Suprapubic skin (tissue), 4 donors: ENCODE results near the gene GCSH. TPM values are rescaled to one million over a fixed set of nuclear protein-coding genes. Genes with fewer than 3 reads are reported as not detected.
A peak's percentile ranks its signal among the peaks of the same experiment; 100 is the strongest.

Source experiments
- DNase-seq, 2 donors: peaks; one replicate each; pipeline ENCODE4 v3.0.0-alpha.2; 2019; ENCODE audit warnings: low spot score in 2 of 2
- H3K27ac ChIP-seq: fragments of 200-600 bp; sonication (generic); one replicate; pipeline ENCODE4 v1.5.1; 2019
- H3K27me3 ChIP-seq: fragments of 200-600 bp; sonication (generic); one replicate; pipeline ENCODE4 v1.5.1; 2019
- H3K36me3 ChIP-seq: fragments of 200-600 bp; sonication (generic); one replicate; pipeline ENCODE4 v1.5.1; 2019
- H3K4me1 ChIP-seq: fragments of 200-600 bp; sonication (generic); one replicate; pipeline ENCODE4 v1.5.1; 2019
- H3K4me3 ChIP-seq: fragments of 200-600 bp; sonication (generic); one replicate; pipeline ENCODE4 v1.5.1; 2019; ENCODE audit warnings: mild to moderate bottlenecking
- H3K9me3 ChIP-seq: fragments of 200-600 bp; sonication (generic); one replicate; pipeline ENCODE4 v1.5.1; 2019
- EP300 ChIP-seq: sonication (generic); formaldehyde crosslinking; IDR thresholded peaks from one replicate; pipeline ENCODE4 v1.6.1; 2017; ENCODE audit warnings: antibody characterized with exemption
- POLR2A ChIP-seq, 2 donors: fragments of 450-650 bp; IDR thresholded peaks; one replicate each; pipeline ENCODE4 v1.6.1; 2017; ENCODE audit warnings: antibody characterized with exemption in 2 of 2, mild to moderate bottlenecking in 2 of 2, moderate library complexity in 2 of 2
- POLR2AphosphoS5 ChIP-seq, 3 donors: sonication (generic); formaldehyde crosslinking; IDR thresholded peaks; one replicate each; pipeline ENCODE4 v1.6.1; 2017; ENCODE audit warnings: antibody characterized with exemption in 3 of 3
- WGBS: methylation state at CpG from one replicate; pipeline ENCODE4 v1.1.5; 2018; 5-methylcytosine and 5-hydroxymethylcytosine counted together
- total RNA-seq, 4 donors: library from RNA; depleted of rRNA; stranded (reverse); fragments of >200 nt; gene quantifications; one replicate each; pipeline ENCODE4 v1.1.0, GENCODE V29; 2016
- TF ChIP-seq, protein P1 (sequence below), 2 donors: fragments of 200-600 bp in 1 of 2; fragments of 450-650 bp in 1 of 2; sonication (generic) in 1 of 2; IDR thresholded peaks; one replicate each; pipeline ENCODE4 v1.5.1; 2016 to 2019; ENCODE audit warnings: antibody characterized with exemption in 2 of 2, mild to moderate bottlenecking in 1 of 2, moderate library complexity in 1 of 2

GCSH gene
- total RNA-seq, 4 donors from 2014 or later = 4.7 to 16.6 (median 10.2) TPM

GRCh38 chr16:81076566-81077075 is 19.6 kb downstream of the GCSH start:
- peak; percentile 92 for DNase-seq
- H3K9me3 ChIP-seq = no peaks in the 10 kb centered on the region
- H3K36me3 ChIP-seq = no peaks in the 10 kb centered on the region
- WGBS = under 1% methylated on average over 27 of the region's 27 CpGs
- H3K4me3 ChIP-seq = peak overlapping the region; percentile 71
- TF ChIP-seq POLR2AphosphoS5 (IDR thresholded peaks at IDR 0.05) (no peak), EP300 (no peak), POLR2A (IDR thresholded peaks at IDR 0.05) (no peak)
- TF ChIP-seq, protein P1, sequence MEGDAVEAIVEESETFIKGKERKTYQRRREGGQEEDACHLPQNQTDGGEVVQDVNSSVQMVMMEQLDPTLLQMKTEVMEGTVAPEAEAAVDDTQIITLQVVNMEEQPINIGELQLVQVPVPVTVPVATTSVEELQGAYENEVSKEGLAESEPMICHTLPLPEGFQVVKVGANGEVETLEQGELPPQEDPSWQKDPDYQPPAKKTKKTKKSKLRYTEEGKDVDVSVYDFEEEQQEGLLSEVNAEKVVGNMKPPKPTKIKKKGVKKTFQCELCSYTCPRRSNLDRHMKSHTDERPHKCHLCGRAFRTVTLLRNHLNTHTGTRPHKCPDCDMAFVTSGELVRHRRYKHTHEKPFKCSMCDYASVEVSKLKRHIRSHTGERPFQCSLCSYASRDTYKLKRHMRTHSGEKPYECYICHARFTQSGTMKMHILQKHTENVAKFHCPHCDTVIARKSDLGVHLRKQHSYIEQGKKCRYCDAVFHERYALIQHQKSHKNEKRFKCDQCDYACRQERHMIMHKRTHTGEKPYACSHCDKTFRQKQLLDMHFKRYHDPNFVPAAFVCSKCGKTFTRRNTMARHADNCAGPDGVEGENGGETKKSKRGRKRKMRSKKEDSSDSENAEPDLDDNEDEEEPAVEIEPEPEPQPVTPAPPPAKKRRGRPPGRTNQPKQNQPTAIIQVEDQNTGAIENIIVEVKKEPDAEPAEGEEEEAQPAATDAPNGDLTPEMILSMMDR (IDR thresholded peaks at IDR 0.05) = no peak
- peak overlapping the region; percentile 90 for H3K27ac ChIP-seq
- H3K27me3 ChIP-seq = no peaks in the 10 kb centered on the region
- peaks cover 8% of the 10 kb centered on the region for H3K4me1 ChIP-seq

- H3K4me3 ChIP-seq = no peak overlapping the region
- DNase-seq = no peak
- 59% methylated on average over 5 of the region's 5 CpGs for WGBS
- H3K4me1 ChIP-seq = peaks cover 8% of the 10 kb centered on the region
- TF ChIP-seq, protein P1 (IDR thresholded peaks at IDR 0.05) = no peak
- TF ChIP-seq POLR2A (IDR thresholded peaks at IDR 0.05) (no peak), POLR2AphosphoS5 (IDR thresholded peaks at IDR 0.05) (no peak), EP300 (no peak)
- no peaks in the 10 kb centered on the region for H3K27me3 ChIP-seq
- H3K9me3 ChIP-seq = no peaks in the 10 kb centered on the region
- no peak overlapping the region for H3K27ac ChIP-seq
- H3K36me3 ChIP-seq = no peaks in the 10 kb centered on the region
Observed at GRCh38 chr16:81073560-81074330, 22.4 kb downstream of the GCSH start.

DNA sequence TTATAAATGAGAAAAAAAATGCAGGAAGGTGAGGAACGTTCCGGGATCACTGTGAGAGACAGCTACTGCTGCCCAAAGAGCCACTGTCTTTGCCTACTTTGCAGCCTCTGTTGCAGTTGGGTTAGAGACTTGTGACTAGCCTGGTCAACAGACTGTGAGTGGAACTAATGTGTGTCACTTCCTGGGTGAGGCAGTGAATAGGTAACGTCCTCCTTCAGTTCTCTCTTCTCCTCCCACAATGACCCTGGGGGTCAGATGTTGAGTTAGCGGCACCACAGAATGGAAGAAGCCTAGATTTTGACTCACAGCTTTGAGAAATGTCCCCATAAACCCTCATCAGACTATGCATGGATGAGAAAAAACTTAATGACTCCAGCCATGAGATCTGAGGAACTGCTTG is 24.4 kb downstream of the GCSH start:
- WGBS = 79% methylated on average over 4 of the region's 4 CpGs
- no peak for TF ChIP-seq POLR2AphosphoS5 (IDR thresholded peaks at IDR 0.05)
- no peak for TF ChIP-seq EP300
- no peak for TF ChIP-seq POLR2A (IDR thresholded peaks at IDR 0.05)
- TF ChIP-seq, protein P1 (IDR thresholded peaks at IDR 0.05) = no peak
- H3K27me3 ChIP-seq = no peaks in the 10 kb centered on the region
- H3K4me1 ChIP-seq = peaks cover 3% of the 10 kb centered on the region
- H3K9me3 ChIP-seq = no peaks in the 10 kb centered on the region
- DNase-seq = no peak
- no peak overlapping the region for H3K4me3 ChIP-seq
- H3K27ac ChIP-seq = no peak overlapping the region
- H3K36me3 ChIP-seq = no peaks in the 10 kb centered on the region

DNA sequence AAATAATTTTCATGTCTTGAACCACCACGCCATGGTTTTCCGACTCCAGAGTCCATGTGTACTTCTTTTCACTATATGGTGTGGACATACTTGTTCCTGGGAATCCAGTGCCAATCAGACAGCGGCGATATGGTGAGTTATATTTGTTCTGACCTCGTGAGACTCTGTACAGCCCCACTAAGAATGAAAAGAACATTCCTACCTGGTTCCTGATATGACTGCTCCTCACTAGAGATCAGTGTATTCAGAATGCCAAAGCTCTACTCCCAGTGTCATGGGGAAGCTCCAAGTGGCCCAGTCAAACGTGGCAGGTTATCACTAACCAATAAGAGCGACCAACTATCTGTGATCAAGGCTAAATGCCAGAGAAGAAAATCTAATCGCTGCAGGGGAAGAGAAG is 25.2 kb downstream of the GCSH start:
- Histone ChIP-seq H3K36me3 (no peaks in the 10 kb centered on the region), H3K4me3 (no peak overlapping the region), H3K27ac (no peak overlapping the region), H3K27me3 (no peaks in the 10 kb centered on the region), H3K9me3 (no peaks in the 10 kb centered on the region), H3K4me1 (no peaks in the 10 kb centered on the region)
- no peak for DNase-seq
- TF ChIP-seq POLR2A (IDR thresholded peaks at IDR 0.05) (no peak), POLR2AphosphoS5 (IDR thresholded peaks at IDR 0.05) (no peak), EP300 (no peak)
- TF ChIP-seq, protein P1 (IDR thresholded peaks at IDR 0.05) = no peak
- WGBS = 87% methylated on average over 7 of the region's 8 CpGs

GRCh38 chr16:81069063-81069462 is 27.1 kb downstream of the GCSH start:
- no peaks in the 10 kb centered on the region for H3K36me3 ChIP-seq
- no peak overlapping the region for H3K27ac ChIP-seq
- H3K9me3 ChIP-seq = no peaks in the 10 kb centered on the region
- H3K27me3 ChIP-seq = no peaks in the 10 kb centered on the region
- TF ChIP-seq POLR2AphosphoS5 (IDR thresholded peaks at IDR 0.05) (no peak), POLR2A (IDR thresholded peaks at IDR 0.05) (no peak)
- DNase-seq = no peak
- H3K4me1 ChIP-seq = no peaks in the 10 kb centered on the region
- WGBS = 90% methylated on average over 4 of the region's 4 CpGs
- no peak overlapping the region for H3K4me3 ChIP-seq
